Thoracic aorta (tissue), 2 donors: ENCODE measurements around the gene PSPC1. TPM values are rescaled to one million over a fixed set of nuclear protein-coding genes. Genes with fewer than 3 reads are reported as not detected.

Experiments used
- ATAC-seq: fragments of 150-250 bp; one replicate; pipeline ENCODE4 v1.8.0; 2017; ENCODE audit warnings: low read depth; ENCODE audit not compliant: insufficient number of reproducible peaks, low FRiP score
- DNase-seq: peaks from one replicate; pipeline ENCODE4 v3.0.0-alpha.2; 2020; ENCODE audit warnings: low spot score
- H3K27ac ChIP-seq, 2 donors: fragments of 200-600 bp; sonication (generic); 1 replicate in 1 of 2; 2 replicates in 1 of 2; pipeline ENCODE4 v1.5.1; 2016; ENCODE audit warnings: mild to moderate bottlenecking in 2 of 2, moderate library complexity in 2 of 2
- H3K27me3 ChIP-seq: fragments of 200-600 bp; sonication (generic); replicated peaks from 2 replicates; pipeline ENCODE4 v1.6.0; 2016; ENCODE audit warnings: mild to moderate bottlenecking; ENCODE audit not compliant: insufficient read depth
- H3K36me3 ChIP-seq: fragments of 200-600 bp; sonication (generic); one replicate; pipeline ENCODE4 v1.5.1; 2016
- H3K4me1 ChIP-seq, 2 donors: fragments of 200-600 bp; sonication (generic); 1 replicate in 1 of 2; 2 replicates in 1 of 2; pipeline versions ENCODE4 v1.5.1 to v1.6.0; 2016; ENCODE audit warnings: low read depth in 2 of 2, mild to moderate bottlenecking in 1 of 2; ENCODE audit not compliant: control insufficient read depth in 1 of 2
- H3K4me3 ChIP-seq: fragments of 200-600 bp; sonication (generic); 2 replicates; pipeline ENCODE4 v1.5.1; 2016; ENCODE audit warnings: mild to moderate bottlenecking
- H3K9me3 ChIP-seq: fragments of 200-600 bp; sonication (generic); 2 replicates; pipeline ENCODE4 v1.5.1; 2016
- total RNA-seq, 2 donors: library from RNA; depleted of rRNA; stranded (reverse); fragments of >200 nt; gene quantifications; one replicate each; pipeline versions ENCODE4 v1.1.0 to v1.2.3, GENCODE V29; 2016
- TF ChIP-seq, protein P1 (sequence below): fragments of 200-600 bp; sonication (generic); IDR thresholded peaks from one replicate; pipeline ENCODE4 v1.5.1; 2019; ENCODE audit warnings: antibody characterized with exemption

Gene PSPC1
- total RNA-seq, 2 donors from 2014 or later = 60.1 to 80.7 TPM

DNA sequence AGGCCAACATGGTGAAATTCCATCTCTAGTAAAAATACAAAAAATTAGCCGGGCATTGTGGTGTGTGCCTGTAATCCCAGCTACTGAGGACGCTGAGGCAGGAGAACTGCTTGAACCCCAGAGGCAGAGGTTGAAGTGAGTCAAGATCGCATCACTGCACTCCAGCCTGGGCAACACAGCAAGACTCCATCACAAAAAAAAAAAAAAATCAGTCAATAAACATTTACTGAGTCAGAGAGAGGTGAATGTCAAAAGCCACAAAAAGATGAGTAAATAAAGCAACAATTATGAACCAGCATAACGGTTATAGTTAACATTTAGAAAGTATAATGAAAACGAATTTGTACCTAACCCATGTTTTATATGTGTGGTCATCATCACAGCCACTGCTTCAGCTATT is 23.1 kb downstream of the PSPC1 start:
- no peak for DNase-seq
- Histone ChIP-seq H3K9me3 (no peaks in the 10 kb centered on the region), H3K36me3 (peaks cover 30% of the 10 kb centered on the region), H3K27ac (peak overlapping the region in 1 of 2 donors; percentile 60), H3K4me1 (peaks cover 14 to 23% of the 10 kb centered on the region in 2 donors), H3K27me3 (no peaks in the 10 kb centered on the region), H3K4me3 (no peak overlapping the region)
- ATAC-seq = no peak
- TF ChIP-seq, protein P1, sequence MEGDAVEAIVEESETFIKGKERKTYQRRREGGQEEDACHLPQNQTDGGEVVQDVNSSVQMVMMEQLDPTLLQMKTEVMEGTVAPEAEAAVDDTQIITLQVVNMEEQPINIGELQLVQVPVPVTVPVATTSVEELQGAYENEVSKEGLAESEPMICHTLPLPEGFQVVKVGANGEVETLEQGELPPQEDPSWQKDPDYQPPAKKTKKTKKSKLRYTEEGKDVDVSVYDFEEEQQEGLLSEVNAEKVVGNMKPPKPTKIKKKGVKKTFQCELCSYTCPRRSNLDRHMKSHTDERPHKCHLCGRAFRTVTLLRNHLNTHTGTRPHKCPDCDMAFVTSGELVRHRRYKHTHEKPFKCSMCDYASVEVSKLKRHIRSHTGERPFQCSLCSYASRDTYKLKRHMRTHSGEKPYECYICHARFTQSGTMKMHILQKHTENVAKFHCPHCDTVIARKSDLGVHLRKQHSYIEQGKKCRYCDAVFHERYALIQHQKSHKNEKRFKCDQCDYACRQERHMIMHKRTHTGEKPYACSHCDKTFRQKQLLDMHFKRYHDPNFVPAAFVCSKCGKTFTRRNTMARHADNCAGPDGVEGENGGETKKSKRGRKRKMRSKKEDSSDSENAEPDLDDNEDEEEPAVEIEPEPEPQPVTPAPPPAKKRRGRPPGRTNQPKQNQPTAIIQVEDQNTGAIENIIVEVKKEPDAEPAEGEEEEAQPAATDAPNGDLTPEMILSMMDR = no peak

DNA sequence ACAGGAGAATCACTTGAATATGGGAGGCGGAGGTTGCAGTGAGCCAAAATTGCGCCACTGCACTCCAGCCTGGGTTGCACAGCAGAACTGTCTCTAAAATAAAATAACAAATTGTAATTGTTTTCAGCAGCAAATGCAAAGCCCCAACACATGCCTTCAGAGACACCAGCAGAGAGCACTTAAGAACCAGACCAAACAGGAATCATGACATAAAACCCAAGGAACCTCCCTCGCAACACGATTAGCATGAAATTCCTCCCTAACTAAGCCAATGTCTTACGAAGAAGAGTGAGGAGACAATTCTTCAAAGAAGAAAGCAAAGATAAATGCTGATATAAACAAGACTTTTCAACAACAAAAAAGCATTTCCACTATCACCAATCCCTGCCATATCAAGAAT is 40.1 kb downstream of the PSPC1 start:
- DNase-seq (no peak), ATAC-seq (no peak)

DNA sequence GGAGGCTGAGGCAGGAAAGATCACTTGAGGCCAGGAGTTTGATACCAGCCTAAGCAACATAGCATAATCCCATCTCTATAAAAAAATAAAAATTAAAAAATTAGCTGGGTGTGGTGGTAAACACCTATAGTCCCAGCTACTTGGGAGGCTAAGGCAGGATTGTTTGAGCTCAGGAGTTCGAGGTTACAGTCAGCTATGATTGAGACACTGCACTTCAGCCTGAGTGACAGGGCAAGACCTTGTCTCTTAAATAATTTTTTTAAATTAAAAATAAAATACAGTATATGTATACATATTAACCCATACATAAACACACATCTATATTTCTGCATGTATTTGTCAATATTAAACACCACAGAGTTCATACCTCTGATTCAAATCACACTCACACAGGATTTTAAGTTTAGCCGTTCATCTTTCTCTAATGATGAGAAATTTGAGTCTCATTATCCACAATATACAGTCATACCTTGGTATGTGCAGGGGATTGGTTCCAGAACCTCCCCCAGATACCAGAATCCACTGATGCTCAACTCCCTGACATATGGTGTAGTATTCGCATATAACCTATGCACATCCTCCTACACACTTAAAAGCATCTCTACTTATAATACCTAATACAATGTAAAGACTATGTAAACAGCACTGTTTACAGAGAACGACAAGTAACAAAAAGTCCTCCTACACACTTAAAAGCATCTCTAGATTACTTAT is 44.7 kb downstream of the PSPC1 start:
- Histone ChIP-seq H3K27ac (no peak overlapping the region), H3K4me3 (no peak overlapping the region), H3K36me3 (peaks cover 19% of the 10 kb centered on the region), H3K27me3 (no peaks in the 10 kb centered on the region), H3K4me1 (no peaks in the 10 kb centered on the region), H3K9me3 (no peaks in the 10 kb centered on the region)
- TF ChIP-seq, protein P1 = no peak
- DNase-seq (no peak), ATAC-seq (no peak)

More for the DNA sequence above, 40.1 kb downstream of the PSPC1 start:
- Histone ChIP-seq H3K27ac (no peak overlapping the region), H3K36me3 (peaks cover 23% of the 10 kb centered on the region), H3K4me1 (no peaks in the 10 kb centered on the region), H3K4me3 (no peak overlapping the region), H3K27me3 (no peaks in the 10 kb centered on the region), H3K9me3 (no peaks in the 10 kb centered on the region)
- TF ChIP-seq, protein P1 = no peak

DNA sequence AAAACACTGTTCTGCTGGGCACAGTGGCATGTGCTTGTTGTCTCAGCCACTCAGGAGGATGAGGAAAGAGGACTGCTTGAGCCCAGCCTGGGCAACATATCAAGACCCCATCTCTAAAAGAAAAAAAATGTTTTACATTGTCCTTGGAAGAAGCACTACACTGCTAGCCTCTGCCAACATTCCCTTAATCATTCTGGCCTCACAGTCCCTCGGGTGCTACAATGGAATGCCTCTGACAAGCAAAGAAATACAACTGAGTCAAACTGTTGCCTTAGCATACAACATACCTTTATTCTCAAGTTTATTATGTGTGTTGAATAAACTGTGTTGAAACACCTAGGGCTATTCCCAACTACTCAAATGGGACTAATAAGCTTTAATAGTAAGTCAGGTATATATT is 56.1 kb downstream of the PSPC1 start:
- ATAC-seq (no peak), DNase-seq (no peak)
- peaks cover 5% of the 10 kb centered on the region for H3K36me3 ChIP-seq
- H3K4me3 ChIP-seq = no peak overlapping the region
- no peak overlapping the region for H3K27ac ChIP-seq
- TF ChIP-seq, protein P1 = no peak
- peaks cover 0 to 5% of the 10 kb centered on the region in 2 donors for H3K4me1 ChIP-seq
- H3K9me3 ChIP-seq = no peaks in the 10 kb centered on the region
- H3K27me3 ChIP-seq = no peaks in the 10 kb centered on the region

DNA sequence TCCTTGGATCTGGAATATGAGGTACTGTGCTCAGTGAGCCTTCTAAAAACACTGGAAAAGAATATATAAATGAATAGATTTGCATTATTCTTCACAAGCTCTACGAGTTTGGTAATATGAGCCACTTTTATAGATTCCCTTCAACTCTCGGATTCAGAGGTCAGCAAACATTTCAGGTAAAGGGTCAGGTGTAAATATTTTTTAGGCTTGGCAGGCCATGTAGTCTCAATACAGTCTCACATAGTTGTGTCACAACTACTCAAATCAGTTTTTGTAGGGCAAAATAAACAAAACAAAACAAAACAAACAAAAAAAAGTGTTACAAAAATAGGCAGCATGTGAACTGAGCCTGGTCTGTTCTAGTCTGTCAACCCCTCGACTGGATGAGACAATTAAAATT is 57.4 kb downstream of the PSPC1 start:
- TF ChIP-seq, protein P1 = no peak
- ATAC-seq = no peak
- H3K36me3 ChIP-seq = peaks cover 5% of the 10 kb centered on the region

More for the DNA sequence above, 57.4 kb downstream of the PSPC1 start:
- Histone ChIP-seq H3K9me3 (no peaks in the 10 kb centered on the region), H3K4me3 (no peak overlapping the region), H3K27me3 (no peaks in the 10 kb centered on the region), H3K27ac (no peak overlapping the region), H3K4me1 (peaks cover 0 to 5% of the 10 kb centered on the region in 2 donors)
- no peak for DNase-seq
